Smooth muscle cell (in vitro differentiated cells): Measurements from ENCODE around the gene IGSF11. TPM values are rescaled to one million over a fixed set of nuclear protein-coding genes. Genes with fewer than 3 reads are reported as not detected.
A peak's percentile ranks its signal among the peaks of the same experiment; 100 is the strongest.

Source experiments
- DNase-seq: peaks from one replicate; lab custom pipeline; 2025; ENCODE audit not compliant: unreplicated experiment; lab: John Stamatoyannopoulos, UW
- H2AFZ ChIP-seq: fragments of 200-600 bp; sonication (generic); 2 replicates; pipeline ENCODE4 v1.6.0; 2016; ENCODE audit warnings: antibody characterized with exemption, low read depth, mild to moderate bottlenecking
- H3F3A ChIP-seq: fragments of 200-600 bp; sonication (generic); 2 replicates; pipeline ENCODE4 v1.6.0; 2017; ENCODE audit warnings: antibody characterized with exemption, low read depth
- H3K27ac ChIP-seq: fragments of 200-600 bp; sonication (generic); 2 replicates; pipeline ENCODE4 v1.5.1; 2016; ENCODE audit warnings: low read depth, mild to moderate bottlenecking
- H3K27me3 ChIP-seq: fragments of 200-600 bp; sonication (generic); 2 replicates; pipeline ENCODE4 v1.6.1; 2016; ENCODE audit warnings: low read depth, mild to moderate bottlenecking
- H3K36me3 ChIP-seq: fragments of 200-600 bp; sonication (generic); 2 replicates; pipeline ENCODE4 v1.5.1; 2016; ENCODE audit warnings: low read depth
- H3K4me1 ChIP-seq: fragments of 200-600 bp; sonication (generic); 2 replicates; pipeline ENCODE4 v1.5.1; 2016; ENCODE audit warnings: low read depth
- H3K4me2 ChIP-seq: fragments of 200-600 bp; sonication (generic); 2 replicates; pipeline ENCODE4 v1.6.0; 2016; ENCODE audit warnings: mild to moderate bottlenecking
- H3K4me3 ChIP-seq: fragments of 200-600 bp; sonication (generic); 2 replicates; pipeline ENCODE4 v1.5.1; 2016; ENCODE audit warnings: mild to moderate bottlenecking
- H3K79me2 ChIP-seq: fragments of 200-600 bp; sonication (generic); 2 replicates; pipeline ENCODE4 v1.6.0; 2016; ENCODE audit warnings: low read depth, mild to moderate bottlenecking
- H3K9ac ChIP-seq: fragments of 200-600 bp; sonication (generic); 2 replicates; pipeline ENCODE4 v1.6.0; 2016; ENCODE audit warnings: low read depth
- H3K9me3 ChIP-seq: fragments of 200-600 bp; sonication (generic); replicated peaks from 2 replicates; pipeline ENCODE4 v1.5.1; 2016; ENCODE audit warnings: low read depth
- H4K20me1 ChIP-seq: fragments of 200-600 bp; sonication (generic); 2 replicates; pipeline ENCODE4 v1.6.0; 2016; ENCODE audit warnings: low read depth
- WGBS: methylation state at CpG from one replicate; pipeline ENCODE4 v1.1.7; 2016; ENCODE audit warnings: low lambda C conversion rate; 5-methylcytosine and 5-hydroxymethylcytosine counted together
- polyA plus RNA-seq: library from polyadenylated mRNA; unstranded; fragments of >200 nt; fragmentation: Nextera tagmentation; extraction: Ambion mirVana; gene quantifications from 2 replicates; pipeline ENCODE4 v1.2.1, GENCODE V29; 2016
- total RNA-seq: library from RNA; depleted of rRNA; stranded (reverse); fragments of >200 nt; gene quantifications from 2 replicates; pipeline ENCODE4 v1.2.3, GENCODE V29; 2014
- TF ChIP-seq, protein P1 (sequence below): fragments of 200-600 bp; sonication (generic); IDR thresholded peaks from 2 replicates; pipeline ENCODE4 v1.5.1; 2017; ENCODE audit warnings: borderline replicate concordance, mild to moderate bottlenecking, antibody characterized with exemption; ENCODE audit not compliant: insufficient read depth, poor library complexity, severe bottlenecking

IGSF11 gene
- total and polyA plus RNA-seq, 2 experiments from 2014 or later = not detected

DNA sequence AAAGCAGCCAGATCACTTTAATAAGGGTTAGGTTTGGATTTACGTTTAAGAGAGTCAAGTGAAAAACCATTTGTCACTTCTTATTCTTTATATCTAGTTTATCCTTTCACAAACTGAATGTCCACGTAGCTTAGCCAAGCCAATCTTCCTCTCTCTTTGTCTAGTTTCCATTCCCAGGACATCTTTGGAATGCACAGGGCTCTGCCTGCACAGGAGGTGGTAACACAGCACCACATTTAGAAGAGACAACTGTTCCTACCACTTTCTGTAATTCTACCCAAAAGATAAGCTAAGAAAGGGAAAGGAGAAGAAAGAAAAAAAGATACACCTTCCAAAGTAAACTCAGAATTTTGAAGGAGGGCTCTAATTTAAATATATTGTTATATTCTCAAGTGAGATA is 67.9 kb downstream of the IGSF11 start:
- Histone ChIP-seq H3K9ac (no peak overlapping the region), H3K4me1 (peaks cover 25% of the 10 kb centered on the region), H3K4me3 (no peak overlapping the region), H3K36me3 (no peaks in the 10 kb centered on the region), H3F3A (no peaks in the 10 kb centered on the region), H3K27ac (no peak overlapping the region), H4K20me1 (no peaks in the 10 kb centered on the region), H2AFZ (no peak overlapping the region), H3K4me2 (no peak overlapping the region), H3K9me3 (no peaks in the 10 kb centered on the region), H3K79me2 (no peaks in the 10 kb centered on the region), H3K27me3 (peaks cover 6% of the 10 kb centered on the region)
- DNase-seq = no peak
- WGBS = 85% methylated on average over 2 of the region's 2 CpGs
- TF ChIP-seq, protein P1, sequence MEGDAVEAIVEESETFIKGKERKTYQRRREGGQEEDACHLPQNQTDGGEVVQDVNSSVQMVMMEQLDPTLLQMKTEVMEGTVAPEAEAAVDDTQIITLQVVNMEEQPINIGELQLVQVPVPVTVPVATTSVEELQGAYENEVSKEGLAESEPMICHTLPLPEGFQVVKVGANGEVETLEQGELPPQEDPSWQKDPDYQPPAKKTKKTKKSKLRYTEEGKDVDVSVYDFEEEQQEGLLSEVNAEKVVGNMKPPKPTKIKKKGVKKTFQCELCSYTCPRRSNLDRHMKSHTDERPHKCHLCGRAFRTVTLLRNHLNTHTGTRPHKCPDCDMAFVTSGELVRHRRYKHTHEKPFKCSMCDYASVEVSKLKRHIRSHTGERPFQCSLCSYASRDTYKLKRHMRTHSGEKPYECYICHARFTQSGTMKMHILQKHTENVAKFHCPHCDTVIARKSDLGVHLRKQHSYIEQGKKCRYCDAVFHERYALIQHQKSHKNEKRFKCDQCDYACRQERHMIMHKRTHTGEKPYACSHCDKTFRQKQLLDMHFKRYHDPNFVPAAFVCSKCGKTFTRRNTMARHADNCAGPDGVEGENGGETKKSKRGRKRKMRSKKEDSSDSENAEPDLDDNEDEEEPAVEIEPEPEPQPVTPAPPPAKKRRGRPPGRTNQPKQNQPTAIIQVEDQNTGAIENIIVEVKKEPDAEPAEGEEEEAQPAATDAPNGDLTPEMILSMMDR = no peak

DNA sequence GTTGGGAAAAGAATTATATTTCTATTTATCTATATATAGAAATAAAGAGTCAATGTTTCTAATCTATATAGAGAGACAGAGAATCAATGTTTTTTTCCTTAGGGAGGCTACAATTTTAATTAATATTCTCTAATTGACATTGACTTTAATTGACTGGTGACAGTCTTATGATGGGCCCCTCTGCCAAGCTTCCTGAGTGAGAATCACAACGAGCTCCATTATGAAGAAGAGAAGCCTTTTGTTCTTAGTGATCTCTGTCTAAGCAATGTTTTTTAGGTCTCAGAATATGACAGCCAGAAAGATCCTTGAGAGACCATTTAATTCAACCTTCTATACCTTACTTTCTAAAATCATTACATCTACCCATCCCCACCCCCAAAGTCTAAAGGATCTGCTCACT is 70.9 kb downstream of the IGSF11 start:
- H3K36me3 ChIP-seq = no peaks in the 10 kb centered on the region
- H3K27me3 ChIP-seq = peaks cover 6% of the 10 kb centered on the region
- no peak overlapping the region for H3K4me2 ChIP-seq
- peaks cover 28% of the 10 kb centered on the region for H3K4me1 ChIP-seq
- DNase-seq = no peak
- H3K4me3 ChIP-seq = no peak overlapping the region
- H4K20me1 ChIP-seq = no peaks in the 10 kb centered on the region
- H3K9me3 ChIP-seq = no peaks in the 10 kb centered on the region
- H3K79me2 ChIP-seq = no peaks in the 10 kb centered on the region
- H3F3A ChIP-seq = no peaks in the 10 kb centered on the region
- TF ChIP-seq, protein P1 = no peak
- no peak overlapping the region for H3K9ac ChIP-seq
- H2AFZ ChIP-seq = no peak overlapping the region
- WGBS = 97% methylated on average over 1 of the region's 1 CpG
- H3K27ac ChIP-seq = no peak overlapping the region

DNA sequence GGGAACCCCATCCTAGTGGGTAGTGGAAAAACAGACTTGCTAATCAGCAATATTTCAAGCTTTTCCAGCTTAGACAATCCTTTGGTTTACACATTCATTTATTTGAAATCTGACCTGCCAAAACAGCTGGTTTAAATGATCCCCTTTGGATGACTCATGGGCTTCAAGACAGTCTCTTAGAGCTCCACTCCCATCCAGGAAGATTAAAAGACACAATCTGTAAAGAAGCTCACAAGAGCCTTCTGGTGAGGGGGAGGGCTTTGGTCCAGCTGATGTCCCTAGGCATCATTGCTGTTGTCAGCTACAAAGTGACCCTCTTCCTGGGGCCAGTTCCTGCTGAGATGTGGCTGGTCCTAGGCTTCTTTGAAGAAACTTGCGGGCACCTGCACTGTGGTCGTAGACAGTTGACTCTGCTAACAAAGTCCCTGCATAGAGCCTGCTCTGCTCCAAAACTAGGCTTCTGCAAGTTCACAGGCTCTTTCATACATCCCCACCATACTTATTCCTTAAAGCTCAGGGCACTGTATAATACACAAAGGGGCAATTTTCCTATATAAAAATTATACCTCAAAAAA is 73.7 kb downstream of the IGSF11 start:
- Histone ChIP-seq H3F3A (no peaks in the 10 kb centered on the region), H4K20me1 (no peaks in the 10 kb centered on the region), H3K27me3 (no peaks in the 10 kb centered on the region), H3K9me3 (no peaks in the 10 kb centered on the region), H3K4me1 (peaks cover 8% of the 10 kb centered on the region), H3K4me2 (peak overlapping the region; percentile 8), H3K9ac (no peak overlapping the region), H3K36me3 (no peaks in the 10 kb centered on the region), H3K27ac (no peak overlapping the region), H2AFZ (no peak overlapping the region), H3K79me2 (no peaks in the 10 kb centered on the region), H3K4me3 (no peak overlapping the region)
- TF ChIP-seq, protein P1 = no peak
- 78% methylated on average over 2 of the region's 2 CpGs for WGBS
- DNase-seq = no peak

DNA sequence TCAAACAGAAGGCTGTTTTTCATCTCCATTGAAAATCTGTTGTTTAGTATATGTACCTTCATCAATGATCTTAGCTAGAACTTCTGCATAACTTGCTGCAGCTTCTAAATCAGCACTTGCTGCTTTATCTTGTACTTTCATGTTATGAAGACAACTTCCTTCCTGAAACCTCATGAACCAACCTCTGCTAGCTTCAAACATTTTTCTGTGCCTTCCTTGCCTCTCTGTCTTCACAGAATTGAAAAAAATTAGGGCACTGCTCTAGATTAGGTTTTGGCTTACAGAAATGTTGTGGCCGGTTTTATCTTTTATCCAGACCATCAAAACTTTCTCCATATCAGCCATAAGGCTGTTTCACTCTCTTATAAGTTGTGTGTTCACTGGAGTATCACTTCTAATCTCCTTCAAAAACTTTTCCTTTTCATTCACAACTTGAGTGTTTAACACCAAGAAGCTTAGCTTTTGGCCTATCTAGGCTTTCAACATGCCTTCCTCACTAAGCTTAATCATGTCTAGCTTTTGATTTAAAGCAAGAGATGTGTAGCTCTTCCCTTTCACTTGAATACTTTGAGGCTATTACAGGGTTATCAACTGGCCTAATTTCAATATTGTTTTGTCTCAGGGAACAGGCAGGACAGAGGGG is 78.6 kb downstream of the IGSF11 start:
- 50% methylated on average over 1 of the region's 1 CpG for WGBS
- H4K20me1 ChIP-seq = no peaks in the 10 kb centered on the region

More for the DNA sequence above, 78.6 kb downstream of the IGSF11 start:
- no peak overlapping the region for H2AFZ ChIP-seq
- H3K36me3 ChIP-seq = no peaks in the 10 kb centered on the region
- no peak overlapping the region for H3K4me2 ChIP-seq
- no peak for DNase-seq
- H3K79me2 ChIP-seq = no peaks in the 10 kb centered on the region
- TF ChIP-seq, protein P1 = no peak
- no peak overlapping the region for H3K4me3 ChIP-seq
- H3K27me3 ChIP-seq = no peaks in the 10 kb centered on the region
- H3K27ac ChIP-seq = no peak overlapping the region
- no peaks in the 10 kb centered on the region for H3F3A ChIP-seq
- peaks cover 3% of the 10 kb centered on the region for H3K4me1 ChIP-seq
- H3K9me3 ChIP-seq = no peaks in the 10 kb centered on the region
- no peak overlapping the region for H3K9ac ChIP-seq
